DOHH2 (cell line): Measurements from ENCODE around the gene NPIPB6.
A peak's percentile ranks its signal among the peaks of the same experiment; 100 is the strongest.
"Not testable (repeated sequence)": the region's sequence is repeated elsewhere in the genome, so short reads cannot be mapped to it uniquely, and the experiment has no call there.

Experiments used
- H3F3A ChIP-seq: fragments of 200-600 bp; sonication (generic), shearing (Covaris generic); 2 replicates; pipeline ENCODE4 v1.6.0; 2016; ENCODE audit warnings: antibody characterized with exemption, mild to moderate bottlenecking; ENCODE audit not compliant: control insufficient read depth, insufficient read depth
- H3K27ac ChIP-seq: fragments of 200-600 bp; sonication (generic); 2 replicates; pipeline ENCODE4 v1.5.1; 2014; ENCODE audit warnings: low read depth, mild to moderate bottlenecking, low read length, moderate library complexity
- H3K27me3 ChIP-seq: fragments of 200-600 bp; sonication (generic); 2 replicates; pipeline ENCODE4 v1.6.1; 2014; ENCODE audit warnings: mild to moderate bottlenecking, low read length, mixed read lengths; ENCODE audit not compliant: control insufficient read depth
- H3K36me3 ChIP-seq: fragments of 200-600 bp; sonication (generic); 2 replicates; pipeline ENCODE4 v1.6.1; 2014; ENCODE audit warnings: mild to moderate bottlenecking, low read length, moderate library complexity, mixed read lengths; ENCODE audit not compliant: control insufficient read depth
- H3K4me1 ChIP-seq: fragments of 200-600 bp; sonication (generic); 2 replicates; pipeline ENCODE4 v1.6.1; 2014; ENCODE audit warnings: mild to moderate bottlenecking, low read length, mixed read lengths; ENCODE audit not compliant: control insufficient read depth
- H3K4me2 ChIP-seq: fragments of 200-600 bp; sonication (generic); 2 replicates; pipeline ENCODE4 v1.6.0; 2014; ENCODE audit warnings: mild to moderate bottlenecking, low read length, moderate library complexity
- H3K4me3 ChIP-seq: fragments of 200-600 bp; sonication (generic); 2 replicates; pipeline ENCODE4 v1.5.1; 2014; ENCODE audit warnings: mild to moderate bottlenecking, low read length, mixed read lengths
- H3K79me2 ChIP-seq: fragments of 200-600 bp; sonication (generic); 2 replicates; pipeline ENCODE4 v1.6.1; 2014; ENCODE audit warnings: mild to moderate bottlenecking, low read length, mixed read lengths; ENCODE audit not compliant: control insufficient read depth
- H3K9me2 ChIP-seq: fragments of 200-600 bp; sonication (generic); replicated peaks from 2 replicates; pipeline ENCODE4 v1.6.1; 2014; ENCODE audit warnings: mild to moderate bottlenecking, low read length, mixed read lengths; ENCODE audit not compliant: control insufficient read depth
- H3K9me3 ChIP-seq: fragments of 200-600 bp; sonication (generic); 2 replicates; pipeline ENCODE4 v1.6.1; 2014; ENCODE audit warnings: antibody characterized with exemption, low read length, mixed read lengths; ENCODE audit not compliant: control insufficient read depth, insufficient read depth
- H4K20me1 ChIP-seq: fragments of 200-600 bp; sonication (generic); 2 replicates; pipeline ENCODE4 v1.6.0; 2014; ENCODE audit warnings: low read depth, mild to moderate bottlenecking, antibody characterized with exemption, low read length, moderate library complexity; ENCODE audit not compliant: control insufficient read depth, insufficient read depth
- EZH2phosphoT487 ChIP-seq: fragments of 200-600 bp; sonication (generic); IDR thresholded peaks from 2 replicates; pipeline ENCODE4 v1.6.1; 2017; ENCODE audit warnings: borderline replicate concordance, mild to moderate bottlenecking, antibody characterized with exemption, low read length, moderate library complexity, mixed read lengths
- TF ChIP-seq, protein P1 (sequence below): fragments of 200-600 bp; sonication (generic); IDR thresholded peaks from one replicate; pipeline ENCODE4 v1.5.1; 2014; ENCODE audit warnings: antibody characterized with exemption, mild to moderate bottlenecking, low read depth, low read length; ENCODE audit not compliant: poor library complexity, severe bottlenecking

Gene NPIPB6

GRCh38 chr16:28330232-28330631 lies 33.1 kb downstream of the NPIPB6 start:
- H3K79me2 ChIP-seq, H3K27ac ChIP-seq, H3K9me2 ChIP-seq, H3K36me3 ChIP-seq, H3K27me3 ChIP-seq, H3F3A ChIP-seq, H3K4me2 ChIP-seq, H3K9me3 ChIP-seq, H4K20me1 ChIP-seq, H3K4me3 ChIP-seq, H3K4me1 ChIP-seq: not testable (repeated sequence)

DNA sequence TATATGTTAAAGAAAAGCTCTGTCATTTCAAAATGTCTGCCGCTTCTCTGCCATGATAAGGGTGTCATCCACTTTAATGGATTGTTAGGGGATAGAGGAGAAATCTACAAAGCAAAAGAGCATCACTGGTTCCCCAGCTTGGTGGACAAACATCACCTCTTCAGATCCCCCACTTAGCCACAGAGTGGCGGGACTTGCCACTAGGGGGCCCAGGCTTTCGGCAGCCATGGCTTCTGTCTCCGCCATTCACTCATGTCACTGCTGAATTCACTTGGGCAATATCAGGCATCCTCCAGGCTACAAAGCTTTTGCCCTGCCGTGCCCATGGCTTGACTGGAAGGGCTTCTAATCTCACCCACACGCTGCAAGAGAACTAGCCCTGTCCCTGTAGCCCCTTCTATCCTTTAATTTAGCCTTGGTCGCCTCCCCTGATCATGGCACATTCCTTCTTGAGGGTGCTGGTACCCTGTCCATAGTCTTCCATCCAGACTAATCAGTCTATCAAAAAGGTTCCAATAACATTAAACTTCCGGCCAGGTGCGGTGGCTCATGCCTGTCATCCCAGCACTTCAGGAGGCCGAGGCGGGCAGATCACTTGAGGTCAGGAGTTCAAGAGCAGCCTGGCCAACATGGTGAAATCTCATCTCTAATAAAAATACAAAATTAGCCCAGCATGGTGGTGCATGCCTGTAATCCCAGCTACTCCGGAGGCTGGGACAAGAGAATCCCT lies 36.3 kb downstream of the NPIPB6 start:
- Histone ChIP-seq H3K4me1 (peaks cover 3% of the 10 kb centered on the region), H3K36me3 (no peaks in the 10 kb centered on the region), H3F3A (no peaks in the 10 kb centered on the region), H3K27ac (no peak overlapping the region), H3K27me3 (no peaks in the 10 kb centered on the region), H3K9me3 (no peaks in the 10 kb centered on the region), H4K20me1 (no peaks in the 10 kb centered on the region), H3K79me2 (no peaks in the 10 kb centered on the region), H3K9me2 (no peaks in the 10 kb centered on the region), H3K4me3 (no peak overlapping the region), H3K4me2 (no peak overlapping the region)
- TF ChIP-seq, protein P1, sequence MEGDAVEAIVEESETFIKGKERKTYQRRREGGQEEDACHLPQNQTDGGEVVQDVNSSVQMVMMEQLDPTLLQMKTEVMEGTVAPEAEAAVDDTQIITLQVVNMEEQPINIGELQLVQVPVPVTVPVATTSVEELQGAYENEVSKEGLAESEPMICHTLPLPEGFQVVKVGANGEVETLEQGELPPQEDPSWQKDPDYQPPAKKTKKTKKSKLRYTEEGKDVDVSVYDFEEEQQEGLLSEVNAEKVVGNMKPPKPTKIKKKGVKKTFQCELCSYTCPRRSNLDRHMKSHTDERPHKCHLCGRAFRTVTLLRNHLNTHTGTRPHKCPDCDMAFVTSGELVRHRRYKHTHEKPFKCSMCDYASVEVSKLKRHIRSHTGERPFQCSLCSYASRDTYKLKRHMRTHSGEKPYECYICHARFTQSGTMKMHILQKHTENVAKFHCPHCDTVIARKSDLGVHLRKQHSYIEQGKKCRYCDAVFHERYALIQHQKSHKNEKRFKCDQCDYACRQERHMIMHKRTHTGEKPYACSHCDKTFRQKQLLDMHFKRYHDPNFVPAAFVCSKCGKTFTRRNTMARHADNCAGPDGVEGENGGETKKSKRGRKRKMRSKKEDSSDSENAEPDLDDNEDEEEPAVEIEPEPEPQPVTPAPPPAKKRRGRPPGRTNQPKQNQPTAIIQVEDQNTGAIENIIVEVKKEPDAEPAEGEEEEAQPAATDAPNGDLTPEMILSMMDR = peak; percentile 92
- TF ChIP-seq EZH2phosphoT487 = no peak

DNA sequence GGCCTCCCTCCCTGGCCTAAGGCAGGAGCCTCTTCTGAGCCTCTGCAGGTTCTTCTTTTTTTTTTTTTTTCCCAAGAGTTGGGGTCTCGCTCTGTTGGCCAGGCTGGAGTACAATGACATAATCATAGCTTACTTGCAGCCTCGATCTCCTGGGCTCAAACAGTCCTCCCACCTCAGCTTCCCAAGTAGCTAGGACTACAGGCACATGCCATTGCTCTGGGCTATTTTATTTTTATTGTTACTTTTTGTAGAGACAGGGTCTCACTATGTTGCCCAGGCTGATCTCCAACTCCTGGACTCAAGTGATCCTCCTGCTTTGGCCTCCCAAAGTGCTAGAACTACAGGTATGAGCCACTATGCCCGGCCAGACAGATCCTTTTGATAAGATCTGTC lies 38.4 kb downstream of the NPIPB6 start:
- no peaks in the 10 kb centered on the region for H3K9me3 ChIP-seq
- H3K4me3 ChIP-seq = no peak overlapping the region
- H3K79me2 ChIP-seq = no peaks in the 10 kb centered on the region
- TF ChIP-seq, protein P1 = no peak
- TF ChIP-seq EZH2phosphoT487 = no peak
- H3F3A ChIP-seq = no peaks in the 10 kb centered on the region
- H3K4me2 ChIP-seq = no peak overlapping the region
- no peaks in the 10 kb centered on the region for H3K27me3 ChIP-seq
- no peaks in the 10 kb centered on the region for H4K20me1 ChIP-seq
- no peaks in the 10 kb centered on the region for H3K4me1 ChIP-seq
- no peak overlapping the region for H3K27ac ChIP-seq
- H3K9me2 ChIP-seq = no peaks in the 10 kb centered on the region
- H3K36me3 ChIP-seq = no peaks in the 10 kb centered on the region

GRCh38 chr16:28324235-28324886 lies 38.9 kb downstream of the NPIPB6 start:
- H3K4me3 ChIP-seq = no peak overlapping the region
- H3K9me2 ChIP-seq = no peaks in the 10 kb centered on the region
- no peaks in the 10 kb centered on the region for H3K9me3 ChIP-seq
- H3K27me3 ChIP-seq = no peaks in the 10 kb centered on the region
- no peak overlapping the region for H3K27ac ChIP-seq
- no peaks in the 10 kb centered on the region for H3K79me2 ChIP-seq
- H3F3A ChIP-seq = no peaks in the 10 kb centered on the region
- no peaks in the 10 kb centered on the region for H4K20me1 ChIP-seq
- no peaks in the 10 kb centered on the region for H3K4me1 ChIP-seq
- no peak for TF ChIP-seq EZH2phosphoT487
- TF ChIP-seq, protein P1 = no peak
- no peak overlapping the region for H3K4me2 ChIP-seq
- no peaks in the 10 kb centered on the region for H3K36me3 ChIP-seq
